Eye (tissue), 1 donor: Measurements from ENCODE around the gene KIF16B.

Experiments used
- DNase-seq: peaks from one replicate; pipeline ENCODE4 v3.0.0-alpha.2; 2015

The KIF16B gene

DNA sequence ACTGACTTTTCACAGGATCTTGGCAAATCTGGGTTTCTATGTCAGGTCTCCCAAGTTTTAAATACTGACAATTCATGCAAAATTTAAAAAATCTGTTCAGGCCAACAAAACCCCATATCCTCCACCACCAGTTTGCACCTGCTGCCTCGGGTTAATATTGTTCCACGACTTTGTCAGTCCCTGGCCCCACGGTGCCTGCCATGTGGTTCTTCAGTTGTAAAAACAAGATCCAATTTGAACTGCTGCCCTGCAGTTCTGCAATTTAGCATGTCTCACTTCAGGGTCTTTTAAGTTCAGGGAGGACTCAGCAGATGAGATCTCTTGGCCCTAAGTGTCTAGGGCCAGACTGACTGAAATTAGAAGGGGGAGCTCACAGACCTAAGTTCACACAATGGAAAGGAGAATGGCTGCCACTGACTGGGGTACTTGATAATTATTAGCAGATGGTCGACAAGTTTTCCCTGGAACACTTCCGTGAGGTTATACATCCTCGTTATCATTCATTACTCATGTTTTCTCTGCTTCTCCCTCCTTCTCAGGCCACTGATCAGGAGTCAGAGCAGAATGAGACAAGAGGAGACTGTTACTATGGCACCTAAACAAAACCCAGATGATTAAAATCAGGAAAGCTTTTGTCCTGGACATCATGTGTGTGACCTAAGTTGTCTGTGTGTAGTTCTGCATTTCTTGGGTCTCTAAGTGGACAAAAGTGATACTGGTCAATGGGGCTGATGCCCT is 223.6 kb downstream of the KIF16B start:
- DNase-seq = peak; percentile 25

DNA sequence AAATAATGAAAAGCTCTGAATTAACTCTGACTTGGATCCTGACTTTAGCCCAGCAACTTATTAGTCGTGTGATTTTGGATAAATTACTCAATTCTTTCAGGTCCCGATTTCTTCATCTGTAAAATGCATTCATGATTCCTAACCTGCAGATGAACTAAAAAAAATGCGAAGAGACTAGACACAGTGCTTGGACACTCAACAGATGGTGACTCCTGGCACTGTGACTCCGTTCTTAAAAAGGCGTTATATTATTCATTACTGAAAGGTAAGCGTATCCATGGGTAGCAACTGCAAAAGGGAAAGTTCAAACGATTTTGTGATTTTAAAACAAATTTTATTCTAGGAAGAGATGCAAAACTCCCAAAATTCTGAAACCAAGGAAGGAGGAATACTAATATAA is 226.3 kb downstream of the KIF16B start:
- DNase-seq = no peak

DNA sequence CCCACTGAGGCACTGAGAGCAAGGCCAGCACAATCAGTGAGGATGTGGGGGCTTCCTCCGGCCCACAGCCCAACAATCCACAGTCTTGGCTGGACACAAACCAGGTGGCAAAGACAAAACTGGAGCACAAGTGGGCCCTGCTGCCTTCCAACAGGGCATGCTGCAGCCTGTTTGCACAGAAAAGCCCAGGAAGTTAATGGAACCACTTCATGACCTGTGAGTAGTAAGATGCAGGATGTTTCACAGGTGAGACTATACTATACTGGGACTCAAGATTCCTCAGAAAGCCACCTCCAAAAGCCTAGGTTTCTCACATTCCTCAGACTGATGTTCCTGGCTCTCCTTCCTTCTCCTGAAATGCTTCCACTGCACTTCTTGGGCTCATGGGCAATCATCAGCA is 235.5 kb downstream of the KIF16B start:
- DNase-seq = no peak

DNA sequence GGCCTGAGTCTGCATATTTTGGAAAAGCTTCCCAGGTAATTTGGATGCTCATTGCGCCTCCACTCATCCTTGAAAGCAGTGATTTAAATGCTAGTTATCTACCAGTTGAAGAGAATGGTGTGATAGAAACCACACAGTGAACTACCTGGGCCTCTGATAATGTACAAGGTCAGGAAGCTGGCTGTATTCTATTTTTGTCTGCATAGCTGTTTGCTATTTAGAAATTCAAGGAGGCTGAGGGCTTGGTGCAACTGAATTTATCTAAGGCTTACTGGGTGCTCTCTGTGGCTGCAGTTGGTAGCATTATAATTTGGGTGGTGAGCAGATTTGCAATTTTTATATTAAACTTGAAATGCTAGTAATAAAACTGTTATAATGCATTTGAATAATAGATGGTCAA is 245.6 kb downstream of the KIF16B start:
- no peak for DNase-seq

DNA sequence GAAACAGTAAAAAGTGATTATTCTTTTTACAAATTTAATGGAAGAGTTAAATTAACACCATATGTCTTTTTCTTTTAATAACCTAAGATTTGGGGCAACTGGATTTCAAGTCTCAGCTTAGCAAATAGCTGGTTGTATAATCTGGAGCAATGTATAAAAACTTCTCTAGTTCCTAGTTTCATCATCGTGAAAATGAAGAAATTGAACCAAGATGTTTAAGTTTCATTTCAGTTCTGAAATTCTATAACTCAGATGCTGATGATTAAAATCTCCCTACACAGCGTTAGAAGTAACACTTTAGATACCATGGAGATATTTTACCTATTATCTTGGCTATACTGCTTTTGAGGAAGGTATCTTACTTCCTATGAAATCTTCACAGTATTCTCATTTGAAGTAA is 252.0 kb downstream of the KIF16B start:
- no peak for DNase-seq

DNA sequence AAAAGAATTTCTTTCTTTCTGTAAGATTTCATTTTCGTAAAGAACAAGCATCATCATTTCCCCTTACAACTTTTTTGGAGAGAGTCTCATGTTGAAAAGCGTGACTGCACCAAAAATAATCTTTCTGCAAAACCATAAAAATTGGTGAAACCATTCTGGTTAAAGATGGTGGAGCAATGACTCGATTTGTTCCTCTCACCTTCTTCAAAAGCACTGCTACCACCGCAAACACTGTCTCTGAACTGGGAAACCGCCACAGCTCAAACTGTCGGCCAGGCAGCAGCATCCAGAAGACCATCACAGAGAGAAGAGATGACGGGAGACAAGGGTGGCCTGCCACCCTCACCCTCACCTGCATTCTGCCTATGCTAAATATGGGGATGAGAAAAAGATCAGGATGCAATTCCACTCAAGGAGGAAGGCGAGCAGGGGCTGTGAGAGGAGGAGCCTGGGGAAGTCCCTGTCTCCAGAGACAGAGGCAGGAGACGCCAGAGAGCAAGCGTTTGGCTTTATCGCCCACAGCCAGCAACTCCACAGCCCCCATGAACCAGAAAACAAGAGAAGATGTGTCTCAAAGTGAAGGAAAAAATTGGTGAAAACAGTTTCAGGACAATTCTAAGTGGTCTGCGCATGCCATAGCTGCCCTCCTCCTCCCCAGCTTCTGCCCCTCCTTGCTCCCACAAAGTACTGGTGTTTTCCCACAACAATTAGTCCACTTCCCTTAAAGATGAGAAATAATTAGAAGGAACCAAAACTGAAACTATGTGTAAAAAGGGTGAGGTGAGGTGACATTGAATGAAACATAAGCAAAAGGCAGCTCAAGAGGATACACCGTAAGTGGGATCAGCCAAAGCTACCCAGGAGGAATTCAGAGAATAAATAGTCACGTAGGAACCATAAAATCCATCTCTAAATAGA is 255.5 kb downstream of the KIF16B start:
- DNase-seq = no peak

DNA sequence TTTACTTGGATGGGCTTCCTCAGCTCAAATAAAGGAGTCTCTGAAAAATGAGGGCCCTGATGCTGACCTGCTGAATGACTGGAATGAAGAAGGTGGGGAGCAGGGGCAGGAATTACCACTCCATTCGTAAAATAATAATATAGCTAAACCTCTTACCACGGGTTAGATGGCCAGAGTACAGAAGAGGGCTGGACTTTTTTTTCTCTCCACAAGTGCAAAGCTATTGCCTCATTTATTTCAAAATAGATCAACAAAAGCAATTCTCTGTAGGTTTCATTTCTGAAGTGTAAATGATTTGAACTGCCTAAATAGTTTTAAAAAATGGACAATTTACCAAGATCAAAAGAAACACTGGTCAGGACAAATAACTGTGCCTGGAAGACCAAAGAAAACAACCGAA is 256.7 kb downstream of the KIF16B start:
- no peak for DNase-seq

DNA sequence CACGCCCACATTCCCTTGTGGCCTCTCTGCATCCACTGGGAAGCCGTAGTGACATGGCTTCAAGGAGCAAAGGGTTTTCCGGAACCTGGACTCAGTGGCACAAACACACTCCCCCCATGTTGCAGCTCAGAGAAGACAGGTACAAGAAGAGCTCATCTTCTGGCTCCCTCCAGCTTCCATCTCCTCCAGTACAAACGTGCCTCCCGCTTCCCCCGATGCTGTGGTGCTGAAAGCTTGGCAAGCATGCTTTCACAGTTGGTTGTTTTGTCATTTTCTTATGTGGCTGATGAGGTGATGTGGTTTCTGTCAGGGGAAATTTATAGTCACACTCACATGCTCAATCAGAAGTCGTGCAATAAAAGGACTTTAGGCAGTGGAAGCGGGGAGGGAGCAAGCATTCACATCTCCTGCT is 258.5 kb downstream of the KIF16B start:
- no peak for DNase-seq

DNA sequence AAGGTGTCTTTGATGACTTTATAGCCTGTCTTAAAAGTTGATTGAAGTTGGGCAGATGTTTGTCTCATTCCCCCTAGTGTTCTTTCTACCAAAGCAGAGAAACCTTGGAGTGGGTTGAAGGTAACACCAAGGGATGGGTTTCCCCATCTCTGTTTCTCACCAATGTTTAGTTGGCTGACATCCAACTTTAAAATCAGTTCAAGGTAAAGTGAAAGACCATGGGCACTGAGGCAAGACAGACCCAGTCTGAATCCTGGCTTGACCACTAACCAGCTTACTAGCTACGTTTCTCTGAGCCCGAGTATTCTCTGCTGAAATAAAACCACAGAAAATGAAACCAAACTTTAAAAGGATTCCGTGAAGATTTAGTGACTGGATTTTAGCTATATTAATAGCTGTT is 258.9 kb downstream of the KIF16B start:
- DNase-seq = no peak

DNA sequence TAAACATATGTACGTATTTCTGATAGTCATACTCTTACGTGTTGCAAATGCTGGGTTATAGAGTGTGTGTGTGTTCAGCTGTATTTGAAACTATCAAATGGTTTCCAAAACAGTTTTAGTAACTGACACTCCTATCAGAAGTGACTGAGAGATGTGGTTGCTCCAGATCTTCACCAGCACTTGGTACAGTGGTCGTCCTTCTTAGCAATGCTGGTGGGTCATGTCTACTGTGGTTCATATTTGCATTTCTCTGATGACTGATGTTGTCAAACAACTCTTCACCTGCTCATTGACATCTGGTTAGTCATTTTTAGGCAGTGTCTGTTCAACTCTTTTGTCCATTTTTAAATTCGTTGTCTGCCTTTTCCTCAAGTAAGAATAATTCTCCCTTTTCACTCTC is 259.3 kb downstream of the KIF16B start:
- no peak for DNase-seq

DNA sequence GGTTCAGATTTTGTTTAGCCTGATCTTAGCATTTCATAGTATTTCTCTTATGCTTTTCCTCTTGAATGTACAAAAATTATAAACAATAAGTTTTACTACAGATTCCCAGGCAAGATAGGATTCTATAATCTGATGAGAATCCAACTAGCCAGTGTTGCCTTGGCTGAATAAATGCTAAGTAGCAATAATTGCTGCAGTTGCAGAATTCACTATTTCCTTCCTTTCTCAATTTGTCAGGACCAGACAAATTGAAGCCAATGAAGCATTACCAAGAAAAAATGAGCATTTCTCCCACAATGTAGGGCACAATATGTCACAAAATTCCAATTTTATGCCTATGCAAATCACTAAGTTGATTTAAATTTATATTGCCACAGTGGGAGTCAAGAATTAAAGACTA is 260.2 kb downstream of the KIF16B start:
- no peak for DNase-seq

DNA sequence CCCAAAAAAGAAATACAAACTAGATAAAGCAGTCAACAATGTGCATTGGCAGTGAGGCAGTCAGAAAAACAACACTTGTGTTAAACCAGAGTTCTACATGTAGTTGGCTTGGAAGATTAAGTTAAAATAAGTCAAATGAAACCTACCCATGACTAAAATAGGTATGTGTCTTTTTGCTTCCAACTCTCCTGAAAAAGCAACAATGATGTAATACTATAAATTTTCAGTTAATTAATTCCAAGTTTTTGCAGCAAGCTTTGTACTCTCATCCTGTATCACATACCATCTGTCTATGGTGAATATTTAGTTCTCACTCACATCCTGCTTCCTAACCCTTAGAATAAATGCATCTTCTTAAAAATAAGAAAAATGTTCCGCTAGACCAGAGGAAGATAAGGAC is 261.5 kb downstream of the KIF16B start:
- no peak for DNase-seq

DNA sequence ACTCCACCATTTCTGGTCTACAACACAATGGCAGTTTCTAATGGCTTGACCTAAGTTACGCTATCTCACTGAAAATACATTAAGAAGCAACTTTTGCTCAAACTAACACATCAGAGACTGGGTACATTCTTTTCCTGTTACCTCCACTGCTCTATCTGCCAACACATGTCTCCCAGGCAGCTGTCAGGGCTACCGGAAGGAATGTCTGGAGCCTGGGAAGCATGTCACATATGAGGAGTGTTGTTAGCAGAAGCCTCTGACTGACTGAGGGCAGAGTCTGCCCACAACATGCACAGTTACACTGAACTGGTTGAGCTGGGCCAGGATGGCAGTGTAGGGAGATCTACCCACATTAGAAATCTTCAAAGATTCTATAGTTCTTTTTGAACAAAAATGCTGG is 264.5 kb downstream of the KIF16B start:
- DNase-seq = no peak

DNA sequence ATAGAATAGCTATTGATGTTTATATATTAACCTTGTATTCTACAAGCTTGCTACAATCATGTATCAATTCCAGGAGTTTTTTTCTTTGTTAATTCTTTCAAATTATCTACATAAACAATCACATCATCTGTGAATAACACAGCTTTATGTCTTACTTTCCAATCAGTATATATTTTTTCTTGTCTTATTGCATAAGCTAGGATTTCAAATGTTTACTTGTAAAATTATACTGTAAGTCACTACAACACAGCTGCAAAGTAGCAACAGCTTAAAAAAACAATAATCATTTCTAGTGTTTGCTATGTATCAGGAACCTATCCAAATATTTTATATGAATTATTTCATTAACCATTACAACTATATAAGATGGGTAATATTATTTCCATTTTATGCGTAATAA is 270.4 kb downstream of the KIF16B start:
- DNase-seq = no peak

DNA sequence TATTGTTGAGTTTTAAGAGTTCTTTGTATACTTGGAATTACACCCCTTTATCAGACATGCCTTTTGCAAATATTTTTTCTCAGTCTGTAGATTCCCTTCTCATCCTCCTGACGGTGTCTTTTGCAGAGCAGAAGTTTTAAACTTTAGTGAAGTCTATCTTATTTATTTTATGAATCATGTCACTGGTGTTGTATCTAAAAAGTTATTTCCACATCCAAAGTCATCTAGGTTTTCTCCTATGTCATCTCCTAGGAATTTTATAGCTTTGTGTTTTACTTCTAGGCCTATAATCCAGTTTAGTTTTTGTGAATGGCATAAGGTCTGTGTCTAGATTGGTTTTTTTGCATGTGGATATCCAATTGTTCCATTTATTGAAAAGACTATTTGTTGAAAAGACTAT is 271.3 kb downstream of the KIF16B start:
- no peak for DNase-seq

DNA sequence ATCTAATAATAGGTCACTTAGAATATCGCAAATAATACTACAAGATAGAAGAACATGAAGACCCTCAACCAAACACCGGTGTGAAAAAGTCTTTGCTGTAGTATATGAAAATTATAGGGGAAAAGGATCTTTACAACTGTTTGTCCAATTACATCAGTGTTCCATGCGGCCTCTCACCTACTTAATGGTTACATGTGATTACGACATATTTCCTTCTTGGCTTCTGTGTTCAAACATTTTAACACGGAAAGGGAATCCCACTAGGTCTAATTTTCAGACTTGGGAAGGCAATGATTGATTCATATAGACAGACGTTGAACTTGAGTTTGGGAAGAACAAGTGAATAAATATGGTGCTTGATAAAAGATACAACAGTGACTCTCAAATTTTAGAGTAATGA is 273.4 kb downstream of the KIF16B start:
- no peak for DNase-seq

DNA sequence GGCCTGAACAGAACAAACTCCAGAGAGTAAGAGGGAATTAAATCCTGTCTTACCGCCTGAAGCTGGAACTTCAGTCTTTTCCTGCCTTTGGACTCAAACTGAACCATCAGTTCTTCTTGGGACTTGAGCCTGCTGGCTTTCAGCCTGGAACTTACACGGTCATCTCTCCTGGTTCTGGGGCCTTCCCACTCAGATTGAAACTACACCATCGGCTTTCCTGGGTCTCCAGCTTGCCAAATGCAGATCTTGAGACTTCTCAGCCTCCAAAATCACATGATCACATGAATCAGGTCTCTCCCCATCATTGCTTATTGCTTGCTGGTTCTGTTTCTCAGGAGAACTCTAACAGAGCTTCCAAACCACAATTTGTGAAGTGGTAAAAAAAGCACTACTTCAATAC is 276.3 kb downstream of the KIF16B start:
- DNase-seq = no peak

DNA sequence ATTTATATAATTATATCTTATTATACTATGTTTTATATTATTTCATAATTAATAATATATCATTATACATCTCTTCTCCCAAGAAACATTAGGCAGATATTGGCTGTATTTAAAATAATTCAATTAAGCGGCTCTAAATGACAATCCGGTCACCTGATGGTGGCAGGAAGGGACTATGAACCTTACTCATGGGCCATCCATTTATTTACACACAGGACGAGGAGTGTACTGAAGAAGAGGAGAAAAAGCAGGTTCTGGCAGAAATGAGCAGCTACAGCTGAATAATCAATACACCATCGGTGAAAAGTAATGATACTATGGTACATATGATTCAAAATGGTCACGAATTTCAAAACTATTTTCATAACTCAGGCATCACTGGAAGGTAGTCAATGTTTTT is 277.7 kb downstream of the KIF16B start:
- DNase-seq = no peak

DNA sequence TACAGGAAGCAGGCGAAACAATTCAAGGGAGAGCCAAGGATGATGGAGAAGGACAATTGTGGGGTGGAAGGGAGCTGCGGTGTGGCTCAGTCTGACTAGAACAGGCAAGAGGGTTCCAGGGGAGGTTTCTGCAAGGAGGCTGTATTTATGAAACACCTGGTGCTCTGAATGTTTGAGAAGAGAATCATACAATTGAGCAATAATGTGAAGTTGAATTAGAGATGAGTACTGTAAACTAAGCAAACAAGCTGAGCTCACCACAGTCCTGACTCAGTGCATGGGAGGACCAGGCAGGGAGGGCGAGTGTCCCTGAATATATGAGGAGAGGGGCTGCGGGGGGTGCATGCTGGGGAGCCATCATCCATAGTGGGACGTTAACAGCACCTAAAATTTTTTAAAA is 279.7 kb downstream of the KIF16B start:
- no peak for DNase-seq

DNA sequence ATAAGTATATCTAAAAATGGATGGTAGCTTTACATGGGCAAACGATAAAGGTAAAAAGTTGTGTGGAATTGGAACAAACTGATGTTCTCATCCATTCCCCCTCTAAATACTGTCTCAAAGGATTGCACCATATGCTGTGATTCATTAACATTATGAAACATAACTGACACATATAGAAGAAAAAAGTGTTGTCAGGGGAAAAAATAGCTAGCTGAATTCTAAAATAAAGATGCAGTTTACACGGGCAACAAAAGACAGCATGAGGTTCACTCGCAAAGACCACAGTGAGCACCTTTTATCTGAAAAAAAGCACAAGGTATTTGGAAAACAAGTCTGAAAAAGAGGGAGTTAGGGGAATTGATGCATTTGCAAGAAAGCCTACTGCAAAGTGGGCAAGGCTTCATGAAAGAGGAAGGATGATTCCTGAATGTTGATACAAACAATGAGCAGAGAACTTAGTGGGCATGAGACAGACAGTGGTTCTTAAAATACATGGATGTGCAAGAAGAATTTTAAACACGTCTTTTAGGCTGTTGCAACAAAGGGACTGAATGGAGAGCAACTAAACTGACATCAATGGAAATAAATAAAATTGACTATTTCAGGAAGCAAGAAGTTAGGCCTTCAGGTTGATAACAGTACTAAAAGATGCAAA is 280.9 kb downstream of the KIF16B start:
- DNase-seq = no peak

DNA sequence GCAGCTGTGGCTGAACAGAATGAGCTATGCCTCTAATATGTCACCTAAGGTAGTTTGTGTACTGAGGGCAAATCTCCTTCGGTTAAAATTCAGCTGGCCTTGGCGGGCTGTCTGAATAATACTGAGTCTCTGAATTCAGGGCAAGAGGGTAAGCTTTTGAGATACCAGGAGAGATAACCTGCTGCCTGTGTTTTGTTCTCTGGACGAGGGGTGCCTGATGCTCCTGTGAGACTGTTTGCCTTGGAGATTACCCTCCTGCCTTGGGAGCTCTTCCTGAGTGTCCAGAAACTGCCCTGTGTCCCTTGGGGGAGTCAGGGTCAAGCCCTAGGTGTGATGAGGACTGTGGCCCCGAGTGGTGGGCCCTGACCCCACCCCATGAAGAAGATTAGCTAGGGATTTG is 282.9 kb downstream of the KIF16B start:
- no peak for DNase-seq

DNA sequence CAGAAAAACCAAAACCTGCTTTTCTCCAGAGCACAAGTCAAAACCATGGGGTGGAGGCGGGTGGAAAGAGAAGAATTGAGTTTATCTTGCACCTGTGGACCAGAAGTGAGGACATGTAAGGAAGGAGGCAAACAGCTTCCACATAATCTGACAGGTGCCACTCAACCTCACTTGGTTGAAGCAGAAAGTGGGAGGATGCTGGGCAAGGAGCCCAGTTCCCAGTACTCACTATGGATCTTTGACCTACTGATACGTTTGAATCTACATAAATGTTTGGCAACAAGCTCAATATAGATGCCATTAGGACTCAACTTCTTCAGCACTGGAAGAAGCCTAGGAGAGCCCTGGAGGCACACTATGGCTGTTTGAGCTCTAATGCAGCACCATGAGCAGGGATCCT is 285.5 kb downstream of the KIF16B start:
- no peak for DNase-seq

DNA sequence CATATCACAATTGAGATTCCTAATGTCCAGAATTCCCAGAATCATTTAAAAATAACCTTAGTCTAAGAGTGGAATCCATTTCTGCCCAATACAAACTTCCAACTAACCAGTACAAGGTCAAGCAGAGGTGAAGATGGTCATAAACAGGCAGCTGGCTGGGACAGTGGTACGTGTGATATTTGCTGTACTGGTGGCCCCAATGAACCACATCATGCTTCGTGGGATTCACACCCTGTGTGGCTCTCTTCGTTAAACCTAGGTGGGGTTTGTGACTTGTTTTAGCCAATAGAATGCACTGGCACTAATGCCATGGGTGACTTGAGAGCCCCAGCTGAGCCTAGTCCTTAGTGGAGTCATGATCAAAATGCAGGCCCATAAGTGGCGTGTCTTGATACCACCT is 286.6 kb downstream of the KIF16B start:
- no peak for DNase-seq
